ENCODE data around the gene TK2. TPM values are rescaled to one million over a fixed set of nuclear protein-coding genes. Genes with fewer than 3 reads are reported as not detected.

TK2 gene
- total RNA-seq, 1 experiment from 2014 or later, result 31.2 TPM

DNA sequence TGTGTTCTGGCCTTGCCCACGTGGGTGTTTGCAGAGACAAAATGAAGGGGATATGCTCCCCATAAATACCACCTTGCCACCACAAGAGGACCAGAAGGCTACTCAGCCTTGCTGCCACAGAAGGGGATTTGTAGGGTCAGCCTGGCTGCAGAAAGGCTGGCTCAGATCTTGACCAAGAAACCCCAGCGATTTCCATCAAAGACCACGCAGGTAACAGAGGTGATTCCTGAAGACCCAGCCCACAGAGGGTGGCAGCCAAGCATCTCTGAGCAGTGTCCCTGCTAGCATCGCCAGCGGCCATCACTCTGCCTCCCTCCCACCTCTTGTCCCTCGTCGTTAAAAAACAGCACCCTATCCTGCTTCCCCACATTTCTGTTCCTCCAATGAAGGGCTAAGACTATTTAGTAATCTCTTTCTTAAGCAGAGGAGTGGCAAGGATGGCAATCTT, 68.0 kb downstream of the TK2 start:
- ChIA-PET CTCF (interaction anchor here (0.6 to 11.3 kb wide), 5 partner anchors 8 to 128 kb away, joined by 3 to 189 read pairs (median 10); no protein-coding TSS in a partner anchor), POLR2A (interaction anchor here (4.3 kb wide), 1 partner anchor 74 kb away, joined by 25 read pairs; no protein-coding TSS in a partner anchor)
- Mint-ChIP-seq H3K27me3 (ENCODE audit: insufficient read depth, unreplicated experiment) (no peaks in the 10 kb centered on the region), H3K36me3 (ENCODE audit: insufficient read depth, unreplicated experiment) (peaks cover 10% of the 10 kb centered on the region), H3K4me3 (ENCODE audit: unreplicated experiment) (no peak overlapping the region), H3K9me3 (ENCODE audit: unreplicated experiment) (no peaks in the 10 kb centered on the region), H3K4me1 (ENCODE audit: insufficient read depth, unreplicated experiment) (peaks cover 29% of the 10 kb centered on the region), H3K27ac (ENCODE audit: low read depth, unreplicated experiment) (no peak overlapping the region)
- intact Hi-C loops (cut with micrococcal nuclease), result loop anchor here (2.0 to 5.0 kb wide), 3 partner anchors 69 to 385 kb away; partner anchors contain the start of genes CMTM3 and TK2
- DNase-seq (ENCODE audit: unreplicated experiment), result no peak
- no TSS peak for BruUV-seq (replicated peaks)
- TF ChIP-seq, protein P1, sequence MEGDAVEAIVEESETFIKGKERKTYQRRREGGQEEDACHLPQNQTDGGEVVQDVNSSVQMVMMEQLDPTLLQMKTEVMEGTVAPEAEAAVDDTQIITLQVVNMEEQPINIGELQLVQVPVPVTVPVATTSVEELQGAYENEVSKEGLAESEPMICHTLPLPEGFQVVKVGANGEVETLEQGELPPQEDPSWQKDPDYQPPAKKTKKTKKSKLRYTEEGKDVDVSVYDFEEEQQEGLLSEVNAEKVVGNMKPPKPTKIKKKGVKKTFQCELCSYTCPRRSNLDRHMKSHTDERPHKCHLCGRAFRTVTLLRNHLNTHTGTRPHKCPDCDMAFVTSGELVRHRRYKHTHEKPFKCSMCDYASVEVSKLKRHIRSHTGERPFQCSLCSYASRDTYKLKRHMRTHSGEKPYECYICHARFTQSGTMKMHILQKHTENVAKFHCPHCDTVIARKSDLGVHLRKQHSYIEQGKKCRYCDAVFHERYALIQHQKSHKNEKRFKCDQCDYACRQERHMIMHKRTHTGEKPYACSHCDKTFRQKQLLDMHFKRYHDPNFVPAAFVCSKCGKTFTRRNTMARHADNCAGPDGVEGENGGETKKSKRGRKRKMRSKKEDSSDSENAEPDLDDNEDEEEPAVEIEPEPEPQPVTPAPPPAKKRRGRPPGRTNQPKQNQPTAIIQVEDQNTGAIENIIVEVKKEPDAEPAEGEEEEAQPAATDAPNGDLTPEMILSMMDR (IDR thresholded peaks at IDR 0.05; ENCODE audit: unreplicated experiment), result no peak

DNA sequence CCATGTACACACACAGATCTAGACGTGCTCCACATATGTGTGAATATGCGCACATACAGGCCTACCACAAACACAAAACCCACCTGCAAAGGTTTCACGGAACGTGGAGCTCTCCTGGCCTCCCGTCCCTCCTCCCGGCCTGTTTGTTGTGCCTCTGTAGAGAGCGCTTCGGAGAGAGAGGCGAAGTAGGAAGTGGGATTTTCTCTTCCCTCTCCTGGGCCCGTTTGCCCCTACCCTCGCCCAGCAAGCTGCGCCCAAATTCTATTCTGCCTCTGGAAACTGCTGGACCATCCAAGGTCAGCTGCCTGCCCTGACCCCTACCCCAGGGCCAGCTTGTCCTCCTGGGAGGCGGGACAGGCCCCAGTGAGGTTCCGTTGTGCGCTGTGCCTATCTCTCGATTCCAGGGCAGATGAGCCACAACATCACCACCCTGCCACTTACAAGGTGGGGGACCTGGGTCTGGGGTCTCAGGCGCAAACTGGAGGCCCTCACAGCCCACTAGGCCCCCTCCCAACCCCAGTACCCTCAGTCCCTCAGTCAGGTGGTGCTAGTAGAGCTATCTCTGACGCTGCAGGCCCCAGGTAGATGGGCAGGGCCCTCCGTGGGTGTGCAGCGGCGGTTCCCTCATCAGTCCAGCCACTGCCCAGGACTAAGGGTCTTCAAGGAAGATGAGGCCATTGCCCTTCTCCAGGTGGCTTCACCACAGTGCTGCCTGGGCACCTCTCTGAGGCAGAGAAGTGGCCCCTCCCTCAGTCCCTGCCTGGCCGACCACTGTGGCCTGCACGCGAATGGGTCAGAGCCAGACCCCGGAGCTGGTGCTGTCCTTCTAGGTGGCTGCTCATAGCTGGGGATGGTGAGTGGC, 68.6 kb downstream of the TK2 start:
- ChIA-PET POLR2A (interaction anchor here (1.1 to 4.3 kb wide), 2 partner anchors 27 to 73 kb away, joined by 3 to 25 read pairs; no protein-coding TSS in a partner anchor), CTCF (interaction anchor here (0.5 to 11.3 kb wide), 11 partner anchors 8 to 229 kb away, joined by 3 to 189 read pairs (median 4); partner anchors contain the start of gene CKLF)
- no peaks in the 10 kb centered on the region for H3K27me3 Mint-ChIP-seq (ENCODE audit: insufficient read depth, unreplicated experiment)
- TF ChIP-seq, protein P1 (IDR thresholded peaks at IDR 0.05; ENCODE audit: unreplicated experiment), result no peak
- H3K9me3 Mint-ChIP-seq (ENCODE audit: unreplicated experiment), result no peaks in the 10 kb centered on the region
- intact Hi-C loops (cut with micrococcal nuclease), result loop anchor here (5.0 kb wide), 2 partner anchors 121 to 386 kb away; partner anchors contain the start of gene CMTM3
- no peak overlapping the region for H3K4me3 Mint-ChIP-seq (ENCODE audit: unreplicated experiment)
- BruUV-seq (replicated peaks), result no TSS peak
- peaks cover 12% of the 10 kb centered on the region for H3K36me3 Mint-ChIP-seq (ENCODE audit: insufficient read depth, unreplicated experiment)
- peaks cover 23% of the 10 kb centered on the region for H3K4me1 Mint-ChIP-seq (ENCODE audit: insufficient read depth, unreplicated experiment)
- no peak for DNase-seq (ENCODE audit: unreplicated experiment)
- H3K27ac Mint-ChIP-seq (ENCODE audit: low read depth, unreplicated experiment), result no peak overlapping the region

DNA sequence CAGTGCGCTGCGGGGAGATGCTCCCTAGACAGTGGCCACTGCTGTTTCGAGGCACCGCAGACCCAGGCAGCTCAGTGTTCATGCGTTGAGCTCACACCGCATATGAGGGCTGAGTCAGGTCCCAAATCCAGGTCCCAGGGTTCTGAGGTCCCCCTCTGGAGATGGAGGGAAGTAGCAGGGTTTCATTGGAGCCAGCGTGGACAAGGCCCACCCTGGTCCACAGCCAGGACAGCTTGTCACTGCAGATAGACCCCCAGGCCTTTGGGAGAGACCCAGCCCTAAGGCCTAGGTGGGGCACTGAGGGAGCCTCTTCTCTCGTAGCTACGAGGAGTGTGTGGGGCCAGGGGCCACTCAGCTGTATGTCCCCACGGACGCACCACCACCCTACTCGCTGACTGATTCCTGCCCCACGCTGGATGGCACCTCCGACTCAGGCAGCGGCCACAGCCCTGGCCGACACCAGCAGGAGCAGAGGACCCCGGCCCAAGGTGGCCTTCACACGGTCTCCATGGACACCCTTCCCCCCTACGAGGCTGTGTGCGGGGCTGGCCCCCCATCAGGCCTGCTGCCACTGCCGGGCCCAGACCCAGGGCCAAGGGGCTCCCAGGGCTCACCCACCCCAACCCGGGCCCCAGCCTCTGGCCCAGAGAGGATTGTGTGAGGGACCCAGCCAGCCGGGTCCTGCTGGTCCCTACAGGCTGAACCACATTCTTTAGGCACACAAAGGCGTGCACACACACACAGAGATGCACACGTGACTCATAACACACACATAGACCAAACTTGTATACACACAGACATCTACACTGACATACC, 69.4 kb downstream of the TK2 start:
- no peak overlapping the region for H3K4me3 Mint-ChIP-seq (ENCODE audit: unreplicated experiment)
- H3K27ac Mint-ChIP-seq (ENCODE audit: low read depth, unreplicated experiment), result no peak overlapping the region
- H3K9me3 Mint-ChIP-seq (ENCODE audit: unreplicated experiment), result no peaks in the 10 kb centered on the region
- intact Hi-C loops (cut with micrococcal nuclease), result loop anchor here (5.0 kb wide), 2 partner anchors 122 to 387 kb away; partner anchors contain the start of gene CMTM3
- H3K27me3 Mint-ChIP-seq (ENCODE audit: insufficient read depth, unreplicated experiment), result no peaks in the 10 kb centered on the region
- CTCF ChIA-PET, result interaction anchor here (0.5 to 11.3 kb wide), 16 partner anchors 9 to 698 kb away, joined by 3 to 189 read pairs (median 3); partner anchors contain the start of gene CKLF
- DNase-seq (ENCODE audit: unreplicated experiment), result no peak
- POLR2A ChIA-PET, result interaction anchor here (1.1 kb wide), 1 partner anchor 28 kb away, joined by 3 read pairs; no protein-coding TSS in a partner anchor
- H3K36me3 Mint-ChIP-seq (ENCODE audit: insufficient read depth, unreplicated experiment), result peaks cover 12% of the 10 kb centered on the region
- peaks cover 23% of the 10 kb centered on the region for H3K4me1 Mint-ChIP-seq (ENCODE audit: insufficient read depth, unreplicated experiment)
- no TSS peak for BruUV-seq (replicated peaks)
- TF ChIP-seq, protein P1 (IDR thresholded peaks at IDR 0.05; ENCODE audit: unreplicated experiment), result no peak

All from MCF 10A (cell line).